ENCODE measurements around the gene ANKS6.

DNA sequence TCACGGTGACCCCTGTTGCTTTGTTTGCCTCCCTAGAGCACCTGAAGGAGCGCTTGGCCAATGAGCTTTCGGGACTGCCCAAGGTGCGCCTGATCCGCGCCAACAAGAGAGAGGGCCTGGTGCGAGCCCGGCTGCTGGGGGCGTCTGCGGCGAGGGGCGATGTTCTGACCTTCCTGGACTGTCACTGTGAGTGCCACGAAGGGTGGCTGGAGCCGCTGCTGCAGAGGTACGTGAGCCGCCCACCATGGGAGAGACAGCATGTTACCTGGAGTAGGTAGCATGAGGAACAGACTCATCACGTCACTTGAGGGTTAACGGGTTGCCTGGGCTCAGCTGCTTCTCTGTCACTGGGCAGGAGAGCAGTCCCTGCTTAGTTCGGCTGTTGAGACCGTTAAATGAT, 30.4 kb upstream of the ANKS6 start:
- TF ChIP-seq, protein P1, sequence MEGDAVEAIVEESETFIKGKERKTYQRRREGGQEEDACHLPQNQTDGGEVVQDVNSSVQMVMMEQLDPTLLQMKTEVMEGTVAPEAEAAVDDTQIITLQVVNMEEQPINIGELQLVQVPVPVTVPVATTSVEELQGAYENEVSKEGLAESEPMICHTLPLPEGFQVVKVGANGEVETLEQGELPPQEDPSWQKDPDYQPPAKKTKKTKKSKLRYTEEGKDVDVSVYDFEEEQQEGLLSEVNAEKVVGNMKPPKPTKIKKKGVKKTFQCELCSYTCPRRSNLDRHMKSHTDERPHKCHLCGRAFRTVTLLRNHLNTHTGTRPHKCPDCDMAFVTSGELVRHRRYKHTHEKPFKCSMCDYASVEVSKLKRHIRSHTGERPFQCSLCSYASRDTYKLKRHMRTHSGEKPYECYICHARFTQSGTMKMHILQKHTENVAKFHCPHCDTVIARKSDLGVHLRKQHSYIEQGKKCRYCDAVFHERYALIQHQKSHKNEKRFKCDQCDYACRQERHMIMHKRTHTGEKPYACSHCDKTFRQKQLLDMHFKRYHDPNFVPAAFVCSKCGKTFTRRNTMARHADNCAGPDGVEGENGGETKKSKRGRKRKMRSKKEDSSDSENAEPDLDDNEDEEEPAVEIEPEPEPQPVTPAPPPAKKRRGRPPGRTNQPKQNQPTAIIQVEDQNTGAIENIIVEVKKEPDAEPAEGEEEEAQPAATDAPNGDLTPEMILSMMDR (IDR thresholded peaks at IDR 0.05): no peak
- no peak for TF ChIP-seq TCF7L2 (IDR thresholded peaks at IDR 0.05; ENCODE audit: low read depth, low read length)
- no peak for TF ChIP-seq POLR2AphosphoS5 (IDR thresholded peaks at IDR 0.05; ENCODE audit: low read depth, low read length)
